ENCODE results near the gene TACC2.

Gene TACC2

DNA sequence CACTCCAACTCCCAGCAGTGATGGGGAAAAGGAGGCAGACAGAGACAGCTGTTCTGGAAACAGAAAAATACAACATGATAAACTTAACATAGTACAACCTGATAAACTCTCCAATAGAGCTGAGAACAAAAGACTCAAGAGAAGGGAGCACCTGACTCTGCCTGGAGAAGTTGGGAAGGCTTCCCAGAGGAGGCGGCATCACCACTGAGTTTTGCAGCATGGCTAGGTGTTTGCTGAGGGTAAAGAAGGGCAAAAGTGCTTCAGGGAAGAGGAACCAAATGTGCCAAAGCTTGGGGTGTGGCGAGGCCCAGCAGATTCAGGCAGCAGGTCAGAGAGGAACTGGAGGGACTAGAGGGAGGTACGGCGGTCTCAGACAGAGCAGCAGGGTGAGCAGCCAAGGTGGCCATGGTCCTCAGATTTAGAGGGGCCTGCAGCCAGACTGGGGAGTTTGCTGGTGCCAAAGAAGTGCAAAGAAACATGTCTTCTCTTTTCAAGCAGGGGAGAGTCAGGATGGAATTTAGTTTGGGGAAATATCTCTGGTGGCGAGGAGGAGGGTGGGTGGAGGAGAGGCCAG, 162.2 kb downstream of the TACC2 start:
- DNase-seq: no peak

DNA sequence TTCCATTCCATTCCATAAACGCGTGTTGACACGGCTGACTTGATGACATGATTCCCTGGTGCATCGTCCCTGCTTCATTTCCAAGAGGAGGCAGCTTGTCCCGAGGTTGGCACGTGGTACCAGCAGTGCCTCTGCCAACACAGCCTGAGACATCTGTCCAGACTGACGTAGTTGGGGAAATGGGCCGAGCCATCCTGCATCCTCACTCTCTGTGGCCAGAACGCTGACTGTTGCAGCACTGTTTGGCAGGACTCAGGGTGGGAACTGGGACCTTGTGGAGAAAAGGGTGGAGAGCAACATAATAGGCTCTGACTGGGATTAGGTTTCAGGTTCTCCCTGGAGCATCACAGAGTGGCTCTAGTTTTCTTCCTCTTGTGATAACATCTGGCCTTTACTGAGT, 163.6 kb downstream of the TACC2 start:
- DNase-seq: no peak

DNA sequence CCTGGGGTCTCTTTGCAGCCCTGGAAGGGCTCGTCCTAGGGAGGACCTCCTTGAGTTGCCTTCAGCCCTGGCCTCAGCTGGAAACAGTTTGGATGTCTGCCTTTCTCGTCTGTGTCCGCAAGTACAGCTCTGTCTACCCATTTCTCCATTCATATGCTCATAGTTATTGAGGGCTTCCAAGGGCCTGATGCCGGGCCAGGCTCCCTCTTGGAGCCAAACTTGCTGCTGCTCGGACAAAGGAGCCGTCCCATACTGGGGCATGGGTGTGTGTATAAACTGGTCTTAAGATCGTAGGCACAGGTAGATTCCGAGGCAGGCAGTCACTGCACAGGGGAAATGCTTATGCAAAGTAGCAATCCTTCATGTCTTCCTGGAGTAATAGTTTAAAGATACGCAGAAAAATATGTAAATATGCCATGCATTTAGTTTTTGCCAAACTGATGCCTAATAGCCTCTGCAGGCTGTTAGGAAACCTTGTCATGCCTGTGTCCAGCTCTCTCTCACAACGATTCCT, 165.1 kb downstream of the TACC2 start:
- DNase-seq: no peak

DNA sequence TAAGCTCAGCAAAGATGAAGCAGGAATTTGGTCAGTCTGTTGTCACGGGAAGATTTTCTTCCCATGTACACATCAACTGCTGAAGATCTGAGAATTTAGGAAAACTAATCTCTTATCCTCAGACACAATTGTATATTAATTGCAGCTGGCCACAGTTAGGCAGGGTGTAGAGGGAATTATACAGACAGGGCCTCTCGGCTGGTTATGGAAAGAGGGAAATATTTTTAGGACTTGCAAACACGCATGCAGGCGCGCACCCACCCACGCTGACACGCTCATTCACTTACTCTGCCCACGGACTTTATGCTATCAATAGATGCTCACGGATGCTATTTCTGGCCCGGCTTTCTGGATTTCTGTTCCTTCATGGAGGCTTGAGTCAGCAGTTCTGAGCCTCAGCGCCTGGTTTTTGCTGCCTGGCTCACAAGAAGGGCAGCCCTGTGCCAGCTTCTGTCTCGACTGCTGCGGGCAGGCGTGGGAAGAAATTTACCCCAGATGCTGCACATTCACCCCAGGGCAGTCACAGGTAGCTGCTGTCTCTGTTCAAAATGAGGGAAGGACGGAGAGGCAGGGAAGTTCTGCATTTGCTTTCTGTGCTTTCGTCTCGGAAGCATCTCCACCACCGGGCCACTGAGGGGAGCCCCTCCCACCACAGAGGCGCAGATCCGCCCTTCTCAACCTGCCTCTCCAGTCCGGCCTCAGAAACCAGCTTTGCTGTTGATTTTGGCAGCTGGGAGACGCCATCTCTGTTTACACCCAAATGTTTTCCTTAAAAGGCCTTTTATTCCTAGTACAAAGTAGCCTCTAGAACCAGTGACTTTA, 165.8 kb downstream of the TACC2 start:
- no peak for DNase-seq

DNA sequence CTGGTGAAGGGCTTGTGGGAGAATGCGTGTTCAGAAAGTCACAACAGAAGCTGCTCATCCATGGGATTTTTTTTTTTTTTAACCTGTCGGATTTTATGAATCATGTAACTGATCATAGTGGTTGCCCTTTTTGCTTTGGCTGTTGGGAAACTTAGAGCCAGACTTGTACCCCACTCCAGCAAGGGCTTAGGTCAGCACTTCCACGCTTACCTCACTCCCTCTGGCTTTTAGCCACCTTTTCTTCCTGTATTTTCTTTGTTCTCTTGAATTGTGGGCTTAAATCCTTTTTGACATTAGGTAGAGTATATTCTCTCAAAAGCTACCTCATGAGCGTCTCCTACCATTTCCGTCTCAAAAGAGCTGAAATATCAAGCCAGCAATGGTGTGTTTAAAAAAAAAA, 168.5 kb downstream of the TACC2 start:
- DNase-seq: no peak

DNA sequence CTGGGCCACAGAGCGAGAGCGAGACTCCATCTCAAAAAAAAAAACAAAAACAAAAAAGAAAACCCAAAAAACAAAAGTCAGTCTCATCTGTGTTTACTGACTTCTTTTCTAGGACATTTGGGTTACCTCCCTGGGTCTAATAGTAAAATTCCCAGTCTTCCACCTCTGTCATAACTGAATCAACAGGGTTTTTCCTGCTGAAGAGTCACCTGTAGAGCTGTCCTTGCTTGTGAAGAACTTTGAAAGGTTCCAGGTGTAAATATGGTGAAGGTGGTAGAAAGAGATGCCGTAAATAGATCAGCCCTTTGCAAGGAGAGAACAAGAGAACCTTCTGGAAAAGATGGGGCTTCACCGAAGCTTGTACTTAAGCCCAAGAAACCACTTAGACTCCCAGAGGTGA, 169.4 kb downstream of the TACC2 start:
- DNase-seq: no peak

DNA sequence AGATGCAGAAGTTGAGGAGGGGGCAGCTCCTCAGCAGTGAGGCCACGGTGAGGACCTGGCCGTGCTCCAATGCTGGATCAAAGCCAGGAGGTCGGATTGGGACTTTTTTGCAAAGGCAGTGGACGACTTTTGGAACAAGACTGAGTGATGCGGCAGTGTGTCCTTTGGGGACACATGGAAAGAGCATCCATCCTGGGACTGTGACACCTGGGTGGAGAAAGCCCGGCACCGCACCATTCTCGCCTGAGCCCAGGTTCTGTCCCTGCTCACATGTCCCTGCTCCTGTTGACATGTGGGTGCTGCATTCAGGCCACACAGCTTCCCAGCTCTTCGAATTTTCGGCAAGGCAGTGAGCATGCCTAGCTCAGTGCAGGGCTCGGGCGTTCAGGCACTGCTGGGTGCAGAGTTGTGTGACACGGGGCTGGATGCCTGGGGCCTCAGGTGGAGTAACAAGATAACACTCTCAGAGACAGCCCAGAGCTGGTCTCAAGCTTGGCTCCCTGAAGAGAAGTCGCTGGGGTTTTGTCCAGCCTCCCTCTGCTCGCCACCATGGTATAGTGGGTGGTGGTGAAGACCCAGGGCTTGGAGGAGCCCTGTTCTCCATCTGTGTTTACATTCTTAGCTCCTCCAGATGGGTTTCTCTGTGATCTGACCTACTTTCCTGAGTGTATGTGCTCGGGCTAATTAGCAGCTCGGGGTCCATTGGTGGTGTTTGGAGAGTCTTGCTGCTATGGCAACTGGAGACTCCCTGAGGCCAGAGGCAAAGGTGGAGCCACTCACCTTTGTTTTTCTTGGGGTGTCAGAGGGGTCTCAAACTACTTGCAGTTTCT, 170.4 kb downstream of the TACC2 start:
- DNase-seq: no peak

DNA sequence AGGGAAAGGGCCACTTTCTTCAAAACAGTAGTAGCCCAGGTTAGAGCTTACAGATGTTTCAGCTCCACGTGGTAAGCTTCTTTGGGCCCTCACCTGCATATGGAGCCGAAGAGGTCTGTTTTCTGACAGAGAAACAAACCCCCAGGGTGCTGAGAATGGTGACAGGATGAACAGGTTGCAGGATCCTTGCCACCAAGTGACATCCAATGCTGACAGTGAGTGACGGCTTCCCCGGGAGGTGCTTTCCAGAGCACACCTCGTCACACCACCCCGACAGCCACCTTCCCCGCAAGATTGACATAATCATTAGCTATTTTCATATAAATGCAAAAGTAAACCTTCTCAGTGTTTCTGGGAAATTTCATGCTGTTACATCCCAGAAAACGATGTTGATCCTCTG, 172.8 kb downstream of the TACC2 start:
- DNase-seq: no peak

DNA sequence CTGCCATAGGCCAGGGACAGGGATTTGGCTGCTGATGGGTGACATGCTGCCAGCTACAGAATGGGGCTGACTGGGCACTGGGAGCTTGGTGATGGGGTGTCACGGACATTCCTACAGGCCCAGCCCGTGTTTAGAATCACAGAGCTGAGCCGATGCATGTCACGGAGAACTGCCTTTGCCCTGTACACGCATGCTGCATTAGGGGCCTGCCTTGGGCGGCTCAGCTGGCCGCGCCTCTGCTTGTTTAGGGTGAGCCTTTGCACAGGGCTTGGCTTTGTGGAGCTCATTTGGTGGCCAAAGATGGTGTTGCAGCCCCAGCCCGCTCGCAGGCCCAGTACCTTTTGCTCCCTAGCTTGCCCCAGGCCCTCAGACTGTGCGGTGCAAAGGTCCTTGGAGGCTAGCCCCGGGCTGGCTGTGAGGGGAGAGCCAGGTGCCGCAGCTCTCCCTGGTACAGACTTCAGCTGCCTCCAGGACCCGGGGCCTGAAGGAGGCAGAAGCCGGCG, 173.8 kb downstream of the TACC2 start:
- DNase-seq: no peak

DNA sequence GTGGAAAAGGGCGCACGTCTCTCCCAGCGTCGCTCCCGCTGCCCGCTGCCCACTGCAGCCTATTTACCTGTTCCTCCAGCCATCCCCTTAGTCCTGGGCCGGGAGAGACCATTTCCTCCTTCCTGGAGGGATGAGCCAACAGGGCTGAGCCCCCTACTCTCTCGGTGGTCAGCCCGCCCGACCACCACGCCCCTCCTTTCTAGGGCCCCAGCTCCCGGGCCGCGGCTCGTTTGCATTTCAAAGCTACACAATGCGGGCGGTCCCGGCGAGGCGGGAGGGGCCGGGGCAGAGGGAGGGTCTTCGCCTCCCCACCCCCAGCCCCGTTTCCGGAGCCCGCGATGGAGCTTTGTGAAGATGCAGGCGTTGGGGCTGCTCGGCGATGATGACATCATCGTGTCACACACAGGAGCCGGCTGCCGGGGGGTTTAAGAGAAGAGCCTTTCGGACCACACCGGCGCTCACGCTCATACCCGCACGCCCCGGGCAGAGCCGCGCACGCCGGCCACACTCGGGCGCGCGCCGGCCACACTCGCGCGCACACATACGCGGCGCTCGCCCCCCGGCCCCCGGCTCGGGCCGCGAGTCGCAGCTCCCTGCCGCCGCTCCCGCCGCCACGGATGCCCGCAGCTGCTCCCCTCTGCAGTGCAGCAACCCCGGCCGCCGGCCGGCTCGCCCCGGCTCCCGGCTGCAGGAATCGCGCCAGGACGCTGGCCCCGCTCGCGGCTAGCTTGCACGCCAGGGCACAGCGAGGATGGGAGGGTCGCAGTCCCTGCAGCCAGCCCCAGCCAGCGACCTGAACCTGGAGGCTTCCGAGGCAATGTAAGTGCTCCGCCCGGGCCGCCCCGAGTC, 174.4 kb downstream of the TACC2 start:
- DNase-seq: no peak

DNA sequence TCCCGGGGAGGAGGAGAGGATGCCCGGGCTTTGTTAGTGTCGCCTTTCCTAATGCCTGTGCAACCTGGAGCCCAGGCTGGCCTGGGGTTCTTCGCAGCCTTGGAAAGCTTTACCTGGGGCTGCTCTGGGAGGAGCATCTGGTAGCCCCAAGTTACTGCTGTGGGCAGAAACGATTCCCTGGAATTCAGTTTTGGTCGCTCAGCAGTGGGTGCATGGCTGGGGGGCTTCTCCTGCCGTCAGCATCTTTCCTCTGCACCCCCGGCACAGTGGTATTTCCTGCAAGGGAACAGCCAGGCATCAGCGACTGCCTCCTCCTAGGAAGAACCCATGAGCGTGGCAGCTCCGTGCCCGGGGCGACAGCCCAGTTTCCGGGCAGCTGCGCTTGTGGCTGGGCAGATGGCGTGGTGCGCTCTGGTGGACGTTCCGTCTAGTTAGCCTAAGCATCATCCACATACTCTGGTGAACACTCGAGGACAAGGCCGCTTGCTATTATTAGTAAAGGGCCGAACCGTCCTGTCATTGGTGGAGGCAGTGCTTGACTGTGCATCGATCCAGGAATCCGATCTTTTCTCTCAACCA, 175.1 kb downstream of the TACC2 start:
- DNase-seq: no peak

DNA sequence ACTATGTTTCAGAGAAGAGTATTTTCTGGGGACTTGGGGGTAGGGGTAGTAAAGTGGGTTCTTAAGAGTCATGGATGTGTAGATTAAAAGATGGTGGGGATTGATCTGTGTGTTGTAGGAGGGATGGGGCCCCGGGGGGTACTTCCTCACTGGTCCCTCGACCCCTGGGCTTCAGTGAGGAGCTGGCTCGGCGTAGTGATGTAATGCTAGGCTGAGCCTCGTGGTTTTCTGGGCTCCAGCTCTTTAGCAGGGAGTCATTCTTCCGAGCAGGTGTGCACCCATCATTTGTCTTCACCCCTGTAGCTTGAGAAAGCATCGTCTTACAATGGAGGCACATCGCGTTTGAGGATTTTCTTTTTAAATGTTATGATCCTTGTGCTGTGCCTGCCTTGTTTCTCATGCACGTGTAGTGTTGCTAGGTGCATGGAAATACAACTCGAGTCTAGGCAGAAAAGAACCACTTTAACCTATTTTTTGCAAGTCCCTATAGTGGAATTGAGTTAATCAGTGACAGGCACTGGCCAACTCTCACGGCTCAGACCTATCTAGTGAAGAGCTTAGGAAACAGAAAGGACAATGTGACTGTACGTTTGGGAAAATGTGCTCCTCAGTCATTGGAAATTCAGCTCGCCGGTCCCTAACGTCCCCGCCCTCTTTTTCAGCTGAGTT, 176.0 kb downstream of the TACC2 start:
- DNase-seq: no peak

DNA sequence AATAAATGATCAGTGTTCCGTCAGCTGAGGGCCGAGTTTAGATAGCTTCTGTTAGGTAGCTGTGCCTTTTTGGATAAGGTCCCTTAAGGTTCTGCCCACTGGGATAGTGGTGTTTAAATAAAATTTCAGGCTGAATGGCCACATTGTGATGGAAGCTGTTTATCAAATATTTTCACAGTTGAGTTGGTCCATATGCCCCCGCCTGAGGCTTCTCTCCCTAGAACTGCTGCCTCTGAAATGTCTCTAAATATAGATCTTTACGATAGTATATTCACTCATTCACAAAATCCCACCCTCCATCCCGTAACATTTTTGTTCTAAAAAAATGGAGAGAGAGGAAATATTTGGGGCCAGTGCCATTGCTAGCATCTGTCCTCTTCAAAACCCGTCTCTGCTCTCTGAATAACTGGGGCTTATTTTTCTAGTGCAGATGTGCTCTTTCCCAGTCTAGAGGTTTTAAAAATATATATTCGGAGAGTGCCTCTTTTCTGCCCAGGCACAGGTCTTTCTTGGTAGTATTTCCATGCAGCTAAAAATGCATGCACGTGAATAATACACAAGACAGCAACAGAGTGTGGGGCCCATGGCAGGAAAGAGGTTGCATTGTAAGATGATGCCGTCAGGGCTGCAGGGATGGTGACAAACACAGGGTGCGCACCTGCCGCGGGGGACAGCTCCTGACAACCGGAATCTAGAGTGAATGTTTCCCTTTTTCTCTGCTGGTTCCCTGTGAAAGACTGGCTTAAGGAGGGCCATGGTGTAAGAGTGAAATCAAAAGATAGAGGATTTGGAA, 176.7 kb downstream of the TACC2 start:
- DNase-seq: no peak

DNA sequence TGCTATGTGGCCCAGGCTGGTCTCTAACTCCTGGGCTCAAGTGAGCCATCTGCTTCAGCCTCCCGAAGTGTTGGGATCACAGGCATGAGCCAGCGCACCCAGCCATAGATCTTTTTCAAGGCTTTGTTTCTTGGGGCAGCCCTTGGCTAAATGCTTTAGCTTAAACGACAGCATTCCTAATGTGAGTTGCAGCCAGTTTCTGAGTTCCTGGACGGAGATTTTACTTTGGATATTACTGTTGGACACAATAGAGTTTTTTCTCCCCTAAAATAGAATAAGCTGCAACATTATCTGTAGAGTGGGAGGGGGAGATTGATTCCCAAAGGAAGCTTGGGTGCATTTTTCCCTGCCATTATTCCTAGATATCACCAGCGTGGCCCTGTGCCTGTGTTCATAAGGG, 179.1 kb downstream of the TACC2 start:
- no peak for DNase-seq

DNA sequence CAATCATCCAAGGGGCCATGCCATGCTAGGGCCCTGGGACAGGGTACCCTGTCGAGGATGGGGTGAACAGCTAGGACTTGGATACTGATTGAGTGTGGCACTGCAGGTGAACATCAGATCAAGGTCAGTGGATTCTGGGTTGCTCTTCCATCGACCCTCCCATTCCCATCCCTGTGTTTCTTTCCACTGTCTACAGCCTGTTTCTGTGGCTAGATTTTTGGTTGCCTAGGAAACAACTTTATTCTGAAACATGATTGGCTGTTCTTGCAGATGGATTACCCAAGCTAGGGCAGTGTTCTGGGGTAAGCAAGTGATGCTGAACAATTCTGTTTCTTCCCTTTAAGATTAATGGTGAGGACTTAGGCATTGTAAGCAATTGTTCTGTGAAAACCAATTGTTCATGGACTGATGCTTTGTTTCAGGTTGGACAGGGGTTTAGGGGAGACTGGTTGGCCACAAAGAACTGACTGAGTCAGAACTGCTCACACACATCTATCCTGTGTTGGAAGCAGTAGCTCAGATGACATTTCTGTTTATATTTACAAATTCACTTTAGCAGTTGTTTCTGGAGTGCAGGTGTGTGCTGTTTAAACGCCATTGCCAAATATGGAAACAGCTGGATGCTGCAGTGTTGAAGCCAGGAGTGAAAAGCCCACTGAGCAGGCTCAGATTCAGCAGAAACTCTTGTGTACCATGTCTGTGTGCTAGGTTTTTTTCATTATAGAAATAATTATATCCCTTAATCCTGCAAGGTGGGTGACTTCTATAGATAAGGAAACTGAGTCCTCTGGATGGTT, 179.8 kb downstream of the TACC2 start:
- no peak for DNase-seq

DNA sequence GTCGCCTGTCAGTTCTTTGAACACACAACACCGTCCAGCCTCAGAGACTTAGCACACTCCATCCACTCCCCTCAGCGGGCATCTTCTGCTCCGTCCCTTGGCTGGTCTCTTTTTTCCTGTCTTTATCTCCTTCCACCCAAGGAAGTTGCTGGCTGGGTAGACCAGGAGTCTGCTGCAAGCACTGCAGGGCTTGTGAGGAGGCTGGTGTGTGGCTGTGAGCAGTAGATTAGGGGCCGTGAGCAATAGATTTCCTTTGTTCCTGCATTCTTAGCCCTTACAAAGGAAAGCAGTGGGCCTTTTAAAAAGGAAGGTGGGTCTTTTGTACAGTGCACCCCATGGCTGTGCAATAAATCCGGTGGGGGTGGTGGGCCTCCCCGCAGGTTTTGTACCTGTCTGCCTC, 181.8 kb downstream of the TACC2 start:
- no peak for DNase-seq

DNA sequence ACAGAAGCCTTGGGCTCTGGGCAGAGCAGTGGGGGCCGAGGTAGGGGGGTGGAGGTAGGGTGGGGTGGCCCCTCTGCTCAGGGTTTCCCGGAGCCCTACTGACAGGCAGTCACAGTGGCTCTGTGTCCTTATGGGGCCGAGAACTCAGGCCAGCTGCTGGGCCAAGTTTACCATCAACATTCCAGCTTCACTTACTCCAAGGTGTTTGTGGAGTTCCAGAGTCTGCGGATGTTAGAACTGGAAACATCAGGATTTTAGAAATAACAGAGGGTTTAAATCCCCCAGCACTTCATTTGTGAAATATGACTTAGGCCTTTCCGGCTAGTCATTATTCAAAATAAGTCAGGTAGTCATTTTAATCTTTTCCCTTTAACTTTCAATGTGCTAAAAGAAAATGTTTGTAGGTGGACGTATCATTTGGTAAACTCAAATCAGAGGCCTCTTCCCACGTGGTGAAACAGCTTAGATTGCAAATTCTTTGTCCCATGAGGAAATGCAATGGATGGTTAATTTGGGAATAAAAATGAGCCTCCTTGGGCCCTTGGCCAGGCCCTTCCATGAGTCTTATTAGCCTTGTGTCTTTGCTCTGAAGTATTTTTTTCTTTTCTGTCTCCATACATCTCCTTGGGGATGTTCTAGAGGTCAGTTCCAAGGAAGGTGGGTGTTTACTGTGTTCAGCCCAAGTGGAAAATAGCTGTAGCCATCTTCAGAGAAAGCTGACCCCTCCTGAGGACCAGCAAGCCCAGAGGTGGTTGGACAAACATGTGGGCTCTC, 182.5 kb downstream of the TACC2 start:
- no peak for DNase-seq

DNA sequence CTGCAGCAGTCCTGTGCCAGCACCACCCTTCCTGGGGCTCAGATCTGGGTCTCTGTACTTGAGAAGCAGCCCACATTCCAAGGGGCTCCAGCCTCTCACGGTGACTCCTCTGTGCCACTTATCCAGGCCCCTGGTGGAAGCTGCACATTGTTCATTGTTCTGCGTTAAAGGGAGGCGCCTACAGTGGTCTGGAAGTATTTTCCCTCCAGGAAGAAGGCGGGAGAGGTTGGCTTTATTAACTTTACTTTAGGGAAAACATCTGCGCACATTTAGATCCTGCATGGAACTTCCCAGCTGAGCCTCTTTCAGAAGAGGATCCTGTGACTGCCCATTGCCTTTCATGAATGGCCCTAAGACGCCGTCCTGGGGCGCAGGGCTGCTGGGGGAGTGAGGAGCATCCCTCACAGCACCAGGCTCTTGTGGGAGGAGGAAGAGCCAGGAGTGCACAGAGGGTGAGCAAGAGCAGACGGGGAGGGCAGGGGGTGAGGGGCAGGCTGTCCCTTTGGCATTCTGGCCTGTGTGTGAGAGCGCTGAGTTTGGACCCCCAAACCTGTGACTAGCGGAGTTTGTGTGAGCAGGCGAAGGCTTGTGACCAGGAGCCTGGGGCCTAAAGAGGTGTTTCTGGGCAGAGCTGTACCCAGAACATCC, 183.5 kb downstream of the TACC2 start:
- DNase-seq: no peak

DNA sequence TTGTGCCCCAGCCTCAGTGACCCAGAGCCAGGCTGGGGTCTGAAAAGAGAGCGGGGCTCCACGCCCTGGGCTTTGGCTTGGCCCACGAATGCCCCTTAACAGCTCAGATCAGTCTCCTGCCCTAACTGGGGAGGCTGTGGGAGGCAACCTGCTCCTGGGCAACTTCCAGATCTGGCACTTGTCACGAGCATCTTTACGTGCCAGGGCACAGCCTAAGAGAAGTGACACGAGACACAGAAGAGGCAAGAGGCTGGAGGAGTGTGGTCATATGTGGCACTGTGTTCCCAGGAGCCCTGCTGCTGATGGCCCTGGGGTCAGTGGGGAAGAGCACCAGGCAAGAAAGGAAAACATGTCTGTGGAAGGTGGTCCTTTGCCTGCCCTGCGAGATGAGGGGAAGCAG, 184.4 kb downstream of the TACC2 start:
- DNase-seq: no peak

All from amniotic stem cell (primary cell).